Erythroblast (primary cell): ENCODE data around the gene ATF6.

Experiments
- GATA1 ChIP-seq: IDR thresholded peaks from 2 replicates; pipeline ENCODE4 v1.6.1; 2011; ENCODE audit warnings: low read depth, mild to moderate bottlenecking, control low read depth, low read length, moderate library complexity
- POLR2A ChIP-seq: IDR thresholded peaks from 2 replicates; pipeline ENCODE4 v1.6.1; 2011; ENCODE audit warnings: mild to moderate bottlenecking, low read length

DNA sequence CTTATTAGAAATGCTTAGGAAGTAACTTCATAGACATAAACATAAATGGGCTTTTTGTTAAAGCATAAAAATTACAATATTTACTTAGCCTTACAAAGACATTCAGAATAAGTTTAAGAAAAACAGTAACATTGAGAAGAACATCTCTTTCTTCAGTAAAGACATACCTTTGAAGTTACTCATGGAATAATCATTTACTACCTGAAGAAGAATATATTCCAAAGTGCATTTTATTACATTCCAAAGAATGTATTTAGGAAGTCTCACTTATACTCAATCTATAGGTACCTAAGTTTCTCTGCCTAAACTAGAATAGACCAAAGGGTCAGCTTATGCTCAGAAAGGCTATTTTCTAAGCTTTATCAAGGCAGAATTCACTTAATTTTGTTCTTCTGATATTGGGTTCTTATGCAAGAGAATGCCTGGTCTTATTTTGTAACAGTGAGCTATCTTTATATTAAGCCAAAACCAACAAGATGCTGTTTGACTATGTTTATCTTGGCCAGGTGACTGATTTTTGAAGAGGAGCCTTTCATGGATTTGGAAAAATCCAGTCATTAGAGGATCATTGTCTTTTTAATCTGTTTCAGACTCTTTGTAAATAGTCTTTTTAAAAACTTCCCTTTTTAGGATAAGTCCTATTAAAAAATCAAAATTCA lies 147.5 kb downstream of the ATF6 start:
- TF ChIP-seq POLR2A (no peak), GATA1 (no peak)
